Tibial artery (tissue), 4 donors: ENCODE measurements around the gene TANC2.
"Not testable (repeated sequence)": the region's sequence is repeated elsewhere in the genome, so short reads cannot be mapped to it uniquely, and the experiment has no call there.

Experiments used
- DNase-seq, 2 donors: peaks; one replicate each; pipeline ENCODE4 v3.0.0-alpha.2; 2019
- H3K27ac ChIP-seq, 2 donors: fragments of 200-600 bp; sonication (generic) in 1 of 2; 1 replicate in 1 of 2; 2 replicates in 1 of 2; pipeline ENCODE4 v1.5.1; 2018 to 2019; ENCODE audit warnings: mild to moderate bottlenecking in 1 of 2
- H3K27me3 ChIP-seq, 2 donors: fragments of 200-600 bp; sonication (generic) in 1 of 2; one replicate each; pipeline versions ENCODE4 v1.5.1 to v1.6.0; 2016 to 2019
- H3K36me3 ChIP-seq, 3 donors: fragments of 200-600 bp; sonication (generic) in 2 of 3; one replicate each; pipeline ENCODE4 v1.5.1; 2016 to 2019; ENCODE audit warnings: mild to moderate bottlenecking in 2 of 3
- H3K4me1 ChIP-seq, 4 donors: fragments of 200-600 bp; sonication (generic) in 2 of 4; 1 replicate in 3 of 4; 2 replicates in 1 of 4; pipeline ENCODE4 v1.5.1; 2016 to 2019
- H3K4me3 ChIP-seq, 2 donors: fragments of 200-600 bp; sonication (generic) in 1 of 2; 1 replicate in 1 of 2; 2 replicates in 1 of 2; pipeline ENCODE4 v1.5.1; 2018 to 2019; ENCODE audit warnings: mild to moderate bottlenecking in 2 of 2
- H3K9me3 ChIP-seq, 3 donors: fragments of 200-600 bp; sonication (generic) in 1 of 3; one replicate each; pipeline ENCODE4 v1.5.1; 2016 to 2019
- CTCF ChIP-seq, 2 experiments: fragments of 200-600 bp in 1 of 2; fragments of 450-650 bp in 1 of 2; IDR thresholded peaks; one replicate each; pipeline ENCODE4 v1.5.1; 2017 to 2019; ENCODE audit warnings: antibody characterized with exemption in 2 of 2, mild to moderate bottlenecking in 1 of 2, moderate library complexity in 1 of 2
- intact Hi-C: fragments of 100-400 bp; cut with DNase I; formaldehyde crosslinking; loops from one replicate; pipeline ENCODE4 v1.15.0; 2023; ENCODE audit warnings: low total_unique reads

TANC2 gene

GRCh38 chr17:62971853-62972252 lies 5.8 kb downstream of the TANC2 start:
- intact Hi-C loops: no loop called here
- Histone ChIP-seq H3K9me3 (peaks cover 0 to 2% (median 0%) of the 10 kb centered on the region in 3 donors), H3K4me1 (peaks cover 0 to 16% (median 9%) of the 10 kb centered on the region in 4 donors), H3K4me3 (no peak overlapping the region), H3K27me3 (no peaks in the 10 kb centered on the region), H3K27ac (no peak overlapping the region), H3K36me3 (no peaks in the 10 kb centered on the region)
- no peak for DNase-seq
- TF ChIP-seq CTCF (IDR thresholded peaks at IDR 0.05): no peak

DNA sequence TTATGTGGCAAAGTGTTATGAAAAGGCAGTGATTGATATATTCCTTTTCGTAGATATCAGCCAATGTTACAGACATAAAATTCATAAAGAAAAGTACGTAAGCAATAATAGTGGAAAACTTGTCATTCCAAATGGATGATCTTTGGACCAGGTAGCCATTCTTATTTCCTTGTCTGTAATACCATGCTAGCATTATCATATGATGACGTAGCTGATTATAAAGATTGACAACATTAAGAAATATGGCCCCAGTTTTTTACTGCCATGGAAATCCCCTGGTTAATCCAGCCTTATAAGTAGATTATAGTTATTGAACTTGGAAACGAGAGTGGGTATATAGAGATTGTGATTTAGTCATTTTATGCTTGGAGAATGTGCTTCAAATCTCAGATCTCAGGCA lies 8.8 kb downstream of the TANC2 start:
- peaks cover 0 to 5% (median 0%) of the 10 kb centered on the region in 4 donors for H3K4me1 ChIP-seq
- H3K27ac ChIP-seq: no peak overlapping the region
- H3K4me3 ChIP-seq: no peak overlapping the region
- H3K36me3 ChIP-seq: no peaks in the 10 kb centered on the region
- no peak for TF ChIP-seq CTCF (IDR thresholded peaks at IDR 0.05)
- H3K9me3 ChIP-seq: peaks cover 0 to 4% (median 0%) of the 10 kb centered on the region in 3 donors
- no peaks in the 10 kb centered on the region for H3K27me3 ChIP-seq
- no peak for DNase-seq
- intact Hi-C loops: no loop called here

DNA sequence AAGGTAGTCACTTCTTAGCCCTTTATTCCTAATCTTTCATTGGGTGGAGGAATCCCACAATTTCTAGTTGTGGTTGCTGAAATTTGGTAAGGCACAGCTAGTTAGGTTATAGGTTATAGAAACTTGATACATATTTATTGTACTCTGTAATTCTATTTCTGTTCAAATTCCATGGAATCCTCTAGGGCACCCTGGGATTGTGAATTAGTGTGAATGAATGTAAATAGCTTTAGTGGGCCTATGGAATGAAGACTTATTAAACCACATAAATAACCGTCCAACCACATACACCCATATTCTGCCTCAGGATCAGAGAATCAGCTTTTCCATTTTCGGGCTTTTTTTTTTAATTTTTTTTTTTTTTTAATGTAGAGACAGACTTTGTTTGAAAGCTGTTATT lies 9.2 kb downstream of the TANC2 start:
- Histone ChIP-seq H3K27me3 (no peaks in the 10 kb centered on the region), H3K4me3 (no peak overlapping the region), H3K27ac (no peak overlapping the region), H3K4me1 (peaks cover 0 to 5% (median 0%) of the 10 kb centered on the region in 4 donors), H3K9me3 (peaks cover 0 to 4% (median 0%) of the 10 kb centered on the region in 3 donors), H3K36me3 (no peaks in the 10 kb centered on the region)
- DNase-seq: no peak
- TF ChIP-seq CTCF (IDR thresholded peaks at IDR 0.05): no peak
- intact Hi-C loops: no loop called here

- H3K4me1 ChIP-seq, H3K27me3 ChIP-seq, H3K9me3 ChIP-seq, H3K36me3 ChIP-seq, H3K4me3 ChIP-seq, H3K27ac ChIP-seq, intact Hi-C loops, DNase-seq: not testable (repeated sequence)
Observed at GRCh38 chr17:62976643-62977231, 10.7 kb downstream of the TANC2 start.

DNA sequence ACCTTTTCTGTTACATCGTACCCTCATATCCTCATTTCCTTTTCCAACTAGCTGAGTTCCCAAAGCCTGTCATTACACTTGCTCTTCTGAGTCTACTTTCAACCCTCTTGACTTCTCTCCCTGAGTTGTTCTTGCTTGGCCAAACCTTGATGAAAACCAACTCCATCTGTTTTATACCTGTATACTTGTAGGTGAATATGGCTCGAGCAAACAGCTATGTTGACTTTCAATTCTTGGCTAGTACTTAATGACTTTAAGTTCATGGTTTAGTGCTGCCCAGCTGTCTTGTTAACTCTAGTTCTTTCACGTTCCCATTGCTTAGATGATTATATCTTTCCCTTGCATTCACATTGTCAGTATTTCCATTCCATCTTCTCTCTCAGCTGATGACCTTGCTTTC lies 14.8 kb downstream of the TANC2 start:
- intact Hi-C loops: no loop called here
- Histone ChIP-seq H3K27me3 (no peaks in the 10 kb centered on the region), H3K36me3 (peaks cover 0 to 5% (median 0%) of the 10 kb centered on the region in 3 donors), H3K4me1 (peaks cover 0 to 5% (median 0%) of the 10 kb centered on the region in 4 donors), H3K27ac (no peak overlapping the region), H3K4me3 (no peak overlapping the region), H3K9me3 (peaks cover 9 to 16% (median 10%) of the 10 kb centered on the region in 3 donors)
- no peak for TF ChIP-seq CTCF (IDR thresholded peaks at IDR 0.05)
- no peak for DNase-seq

GRCh38 chr17:62981933-62982332 lies 15.9 kb downstream of the TANC2 start:
- H3K9me3 ChIP-seq: peaks cover 7 to 17% (median 9%) of the 10 kb centered on the region in 3 donors
- no peak overlapping the region for H3K27ac ChIP-seq
- no peaks in the 10 kb centered on the region for H3K27me3 ChIP-seq
- TF ChIP-seq CTCF (IDR thresholded peaks at IDR 0.05): no peak
- peaks cover 0 to 5% (median 0%) of the 10 kb centered on the region in 3 donors for H3K36me3 ChIP-seq
- DNase-seq: no peak
- intact Hi-C loops: no loop called here
- no peak overlapping the region for H3K4me3 ChIP-seq
- peaks cover 0 to 5% (median 0%) of the 10 kb centered on the region in 4 donors for H3K4me1 ChIP-seq
